ENCODE results near the gene HTT. TPM values are rescaled to one million over a fixed set of nuclear protein-coding genes. Genes with fewer than 3 reads are reported as not detected.

Gene HTT
- total and polyA plus RNA-seq, 2 of the 8 experiments (the other 6 are each of a cell fraction or from before 2014, with no cell fraction given): 24.0 to 71.0 TPM

- TF ChIP-seq CHD7 (IDR thresholded peaks at IDR 0.05; ENCODE audit: insufficient replicate concordance, low read length) (no peak), HDAC2 (IDR thresholded peaks at IDR 0.05; ENCODE audit: borderline replicate concordance in 1 of 2, low read depth in 2 of 2, low read length in 2 of 2) (no peak), SUZ12 (IDR thresholded peaks at IDR 0.05; ENCODE audit: low read length) (no peak)
These were observed 159.9 kb downstream of the HTT start (continued) for GRCh38 chr4:3234171-3235029.
